OCI-LY3 (cell line): ENCODE measurements around the gene CALHM3.

Source experiments
- H2AFZ ChIP-seq: fragments of 200-600, 300-600 bp; shearing (Covaris generic); 2 replicates; pipeline ENCODE4 v1.6.0; 2014; ENCODE audit warnings: antibody characterized with exemption, low read depth, low read length
- H3K27ac ChIP-seq: fragments of 200-600, 300-600 bp; sonication (generic); 2 replicates; pipeline ENCODE4 v1.5.1; 2014; ENCODE audit warnings: mild to moderate bottlenecking, low read length, moderate library complexity, mixed read lengths
- H3K27me3 ChIP-seq: fragments of 200-600, 300-600 bp; sonication (generic); 2 replicates; pipeline ENCODE4 v1.6.1; 2014; ENCODE audit warnings: low read depth, low read length, mixed read lengths
- H3K36me3 ChIP-seq: fragments of 200-600, 300-600 bp; sonication (generic); replicated peaks from 2 replicates; pipeline ENCODE3; 2014; ENCODE audit warnings: low read depth, low read length, mixed read lengths
- H3K4me1 ChIP-seq: fragments of 300-600, 200-600 bp; sonication (generic); 2 replicates; pipeline ENCODE4 v1.6.1; 2014; ENCODE audit warnings: low read length, mixed read lengths
- H3K4me2 ChIP-seq: fragments of 200-600, 300-600 bp; sonication (generic); 2 replicates; pipeline ENCODE4 v1.6.1; 2014; ENCODE audit warnings: low read length, mixed read lengths
- H3K4me3 ChIP-seq: fragments of 300-600, 200-600 bp; sonication (generic); 2 replicates; pipeline ENCODE4 v1.5.1; 2014; ENCODE audit warnings: antibody characterized with exemption, mild to moderate bottlenecking, low read length, moderate library complexity
- H3K79me2 ChIP-seq: fragments of 300-600, 200-600 bp; shearing (Covaris generic); 2 replicates; pipeline ENCODE4 v1.6.1; 2014; ENCODE audit warnings: mild to moderate bottlenecking, low read length, mixed read lengths
- H3K9ac ChIP-seq: fragments of 300-600, 200-600 bp; shearing (Covaris generic); 2 replicates; pipeline ENCODE4 v1.6.0; 2014; ENCODE audit warnings: mild to moderate bottlenecking, low read length, moderate library complexity
- H3K9me3 ChIP-seq: fragments of 200-600, 300-600 bp; shearing (Covaris generic); 2 replicates; pipeline ENCODE4 v1.6.1; 2014; ENCODE audit warnings: low read length, mixed read lengths; ENCODE audit not compliant: insufficient read depth
- H4K20me1 ChIP-seq: fragments of 200-600, 300-600 bp; sonication (generic); 2 replicates; pipeline ENCODE4 v1.6.1; 2016; ENCODE audit warnings: low read length, mixed read lengths; ENCODE audit not compliant: insufficient read depth
- CTCF ChIP-seq: fragments of 200-600, 300-600 bp; sonication (generic); IDR thresholded peaks from 2 replicates; pipeline ENCODE4 v1.5.1; 2014; ENCODE audit warnings: antibody characterized with exemption, low read length, low read depth
- EZH2phosphoT487 ChIP-seq: fragments of 200-600 bp; shearing (Covaris generic); IDR thresholded peaks from 2 replicates; pipeline ENCODE4 v1.6.1; 2018; ENCODE audit warnings: antibody characterized with exemption, mixed run types, low read depth

Gene CALHM3

GRCh38 chr10:103452506-103453230, 26.4 kb downstream of the CALHM3 start:
- H3K9ac ChIP-seq, result peak overlapping the region; percentile 35; the same call in 1 of the 2 replicates
- no peak for TF ChIP-seq EZH2phosphoT487
- TF ChIP-seq CTCF, result no peak
- H3K36me3 ChIP-seq, result no peaks in the 10 kb centered on the region
- H3K27ac ChIP-seq, result no peak overlapping the region
- H4K20me1 ChIP-seq, result no peaks in the 10 kb centered on the region
- 0 out of 2 replicates have a peak overlapping the region, but pooled peaks have one; percentile 70 for H2AFZ ChIP-seq
- H3K27me3 ChIP-seq, result no peaks in the 10 kb centered on the region
- H3K4me1 ChIP-seq, result peaks cover 4% of the 10 kb centered on the region; the same call in 1 of the 2 replicates
- no peaks in the 10 kb centered on the region for H3K79me2 ChIP-seq
- peak overlapping the region; percentile 75 for H3K4me2 ChIP-seq
- no peaks in the 10 kb centered on the region for H3K9me3 ChIP-seq
- H3K4me3 ChIP-seq, result peak overlapping the region; percentile 71

- Histone ChIP-seq H3K4me3 (peak within 1 kb of the TSS; percentile 71), H4K20me1 (no peaks in the 10 kb centered on the region), H3K27me3 (no peaks in the 10 kb centered on the region), H3K79me2 (no peaks in the 10 kb centered on the region), H3K27ac (no peak within 1 kb of the TSS), H2AFZ (peak within 1 kb of the TSS; percentile 70), H3K4me2 (peak within 1 kb of the TSS; percentile 75), H3K9ac (peak within 1 kb of the TSS; percentile 35; the same call in 1 of the 2 replicates), H3K4me1 (peaks cover 4% of the 10 kb centered on the region; the same call in 1 of the 2 replicates), H3K36me3 (peaks cover 5% of the 10 kb centered on the region), H3K9me3 (no peaks in the 10 kb centered on the region)
- TF ChIP-seq EZH2phosphoT487 (no peak), CTCF (no peak)
Measured at GRCh38 chr10:103451831-103452505, 27.1 kb downstream of the CALHM3 start, which contains the start of gene CALHM2. TSS of gene CALHM2 (minus strand) at chr10:103452370. CDS start at chr10:103449941, 2,429 bp downstream.

GRCh38 chr10:103451091-103451813, 27.8 kb downstream of the CALHM3 start:
- TF ChIP-seq CTCF (no peak), EZH2phosphoT487 (no peak)
- peaks cover 5% of the 10 kb centered on the region for H3K36me3 ChIP-seq
- H3K9ac ChIP-seq, result no peak overlapping the region
- no peaks in the 10 kb centered on the region for H3K79me2 ChIP-seq
- peaks cover 4% of the 10 kb centered on the region; the same call in 1 of the 2 replicates for H3K4me1 ChIP-seq
- no peaks in the 10 kb centered on the region for H3K27me3 ChIP-seq
- H3K27ac ChIP-seq, result no peak overlapping the region
- H3K9me3 ChIP-seq, result no peaks in the 10 kb centered on the region
- H3K4me2 ChIP-seq, result 0 out of 2 replicates have a peak overlapping the region, but pooled peaks have one; percentile 75
- H2AFZ ChIP-seq, result no peak overlapping the region
- H3K4me3 ChIP-seq, result no peak overlapping the region
- no peaks in the 10 kb centered on the region for H4K20me1 ChIP-seq
